Glutamatergic neuron (in vitro differentiated cells): ENCODE measurements around the gene PRKCG. TPM values are rescaled to one million over a fixed set of nuclear protein-coding genes. Genes with fewer than 3 reads are reported as not detected.

Experiments used
- DNase-seq: peaks from one replicate; pipeline ENCODE4 v3.0.0; 2022
- H3K27ac Mint-ChIP-seq: one replicate; pipeline ENCODE4 v1.8.0; 2020; ENCODE audit warnings: mild to moderate bottlenecking, mixed read lengths, inconsistent platforms; ENCODE audit not compliant: unreplicated experiment
- H3K27me3 Mint-ChIP-seq: one replicate; pipeline ENCODE4 v1.8.0; 2020; ENCODE audit warnings: mild to moderate bottlenecking, moderate library complexity, mixed read lengths, inconsistent platforms; ENCODE audit not compliant: unreplicated experiment
- H3K36me3 Mint-ChIP-seq: one replicate; pipeline ENCODE4 v1.8.0; 2020; ENCODE audit warnings: mild to moderate bottlenecking, mixed read lengths, inconsistent platforms; ENCODE audit not compliant: unreplicated experiment
- H3K4me1 Mint-ChIP-seq: one replicate; pipeline ENCODE4 v1.8.0; 2020; ENCODE audit warnings: mild to moderate bottlenecking, low read depth, mixed read lengths, inconsistent platforms; ENCODE audit not compliant: unreplicated experiment
- H3K4me3 Mint-ChIP-seq: one replicate; pipeline ENCODE4 v1.8.0; 2020; ENCODE audit warnings: mild to moderate bottlenecking, mixed read lengths, inconsistent platforms; ENCODE audit not compliant: unreplicated experiment
- H3K9me3 Mint-ChIP-seq: one replicate; pipeline ENCODE4 v1.8.0; 2020; ENCODE audit warnings: mild to moderate bottlenecking, moderate library complexity, mixed read lengths, inconsistent platforms; ENCODE audit not compliant: unreplicated experiment
- total RNA-seq: library from RNA; stranded (reverse); fragmentation: NEBNext Ultra II Directional; extraction: Animal tissue kit (Norgen Biotek cat#: 25700); gene quantifications from one replicate; pipeline ENCODE4 v1.2.1, GENCODE V29; 2021; ENCODE audit not compliant: unreplicated experiment
- TF ChIP-seq, protein P1 (sequence below): fragments of 200-600 bp; sonication (generic); IDR thresholded peaks from one replicate; pipeline ENCODE4 v1.5.0; 2021; ENCODE audit not compliant: partially characterized antibody, unreplicated experiment

Gene PRKCG
- total RNA-seq, 1 donor from 2014 or later: 33.1 TPM

DNA sequence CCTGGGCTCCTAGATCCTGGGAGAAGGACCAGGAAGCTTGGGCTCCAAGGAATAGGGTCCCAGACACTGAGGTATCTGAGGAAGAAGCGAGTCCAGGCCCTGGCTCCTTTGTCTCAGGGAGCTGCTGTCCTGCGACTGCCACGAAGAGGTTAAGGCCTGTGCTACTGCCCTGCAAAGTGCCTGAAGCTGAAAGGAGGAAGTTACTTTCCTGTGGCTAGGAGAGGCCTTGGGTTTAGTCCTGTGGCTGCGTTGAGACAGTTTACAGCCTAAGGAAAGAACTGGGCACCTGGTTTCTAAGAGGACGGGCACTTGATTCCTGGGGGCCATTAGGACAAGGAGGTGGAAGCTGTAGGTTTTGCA is 11.5 kb upstream of the PRKCG start:
- Mint-ChIP-seq H3K4me1 (peaks cover 3% of the 10 kb centered on the region), H3K9me3 (peaks cover 12% of the 10 kb centered on the region), H3K36me3 (peaks cover 7% of the 10 kb centered on the region), H3K27me3 (peaks cover 12% of the 10 kb centered on the region), H3K4me3 (peak overlapping the region; percentile 69), H3K27ac (no peak overlapping the region)
- TF ChIP-seq, protein P1, sequence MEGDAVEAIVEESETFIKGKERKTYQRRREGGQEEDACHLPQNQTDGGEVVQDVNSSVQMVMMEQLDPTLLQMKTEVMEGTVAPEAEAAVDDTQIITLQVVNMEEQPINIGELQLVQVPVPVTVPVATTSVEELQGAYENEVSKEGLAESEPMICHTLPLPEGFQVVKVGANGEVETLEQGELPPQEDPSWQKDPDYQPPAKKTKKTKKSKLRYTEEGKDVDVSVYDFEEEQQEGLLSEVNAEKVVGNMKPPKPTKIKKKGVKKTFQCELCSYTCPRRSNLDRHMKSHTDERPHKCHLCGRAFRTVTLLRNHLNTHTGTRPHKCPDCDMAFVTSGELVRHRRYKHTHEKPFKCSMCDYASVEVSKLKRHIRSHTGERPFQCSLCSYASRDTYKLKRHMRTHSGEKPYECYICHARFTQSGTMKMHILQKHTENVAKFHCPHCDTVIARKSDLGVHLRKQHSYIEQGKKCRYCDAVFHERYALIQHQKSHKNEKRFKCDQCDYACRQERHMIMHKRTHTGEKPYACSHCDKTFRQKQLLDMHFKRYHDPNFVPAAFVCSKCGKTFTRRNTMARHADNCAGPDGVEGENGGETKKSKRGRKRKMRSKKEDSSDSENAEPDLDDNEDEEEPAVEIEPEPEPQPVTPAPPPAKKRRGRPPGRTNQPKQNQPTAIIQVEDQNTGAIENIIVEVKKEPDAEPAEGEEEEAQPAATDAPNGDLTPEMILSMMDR: no peak
- DNase-seq: no peak

DNA sequence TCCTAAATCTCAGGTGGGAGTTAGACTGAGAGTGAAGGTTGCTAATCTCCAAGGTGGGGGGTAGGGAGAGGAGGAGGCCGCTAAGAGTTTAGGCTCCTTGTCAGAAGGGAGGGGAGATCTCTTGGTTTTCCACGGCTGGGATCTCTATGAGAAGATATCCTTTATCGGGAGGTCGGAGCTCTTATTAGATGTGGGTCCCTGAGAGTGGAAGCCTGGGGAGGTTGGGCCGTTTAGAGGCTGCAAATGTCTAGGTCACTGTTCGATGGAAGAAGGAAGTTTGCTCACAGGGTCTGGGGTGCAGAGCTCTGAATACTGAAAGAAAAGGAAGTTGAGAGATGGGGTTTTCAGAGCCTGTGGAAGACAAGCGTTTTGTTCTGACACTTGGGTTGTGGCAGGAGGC is 10.5 kb upstream of the PRKCG start:
- peaks cover 9% of the 10 kb centered on the region for H3K27me3 Mint-ChIP-seq
- H3K9me3 Mint-ChIP-seq: peaks cover 12% of the 10 kb centered on the region
- TF ChIP-seq, protein P1: no peak
- peaks cover 7% of the 10 kb centered on the region for H3K36me3 Mint-ChIP-seq
- H3K4me3 Mint-ChIP-seq: peak overlapping the region; percentile 46
- DNase-seq: no peak
- peaks cover 3% of the 10 kb centered on the region for H3K4me1 Mint-ChIP-seq
- no peak overlapping the region for H3K27ac Mint-ChIP-seq

DNA sequence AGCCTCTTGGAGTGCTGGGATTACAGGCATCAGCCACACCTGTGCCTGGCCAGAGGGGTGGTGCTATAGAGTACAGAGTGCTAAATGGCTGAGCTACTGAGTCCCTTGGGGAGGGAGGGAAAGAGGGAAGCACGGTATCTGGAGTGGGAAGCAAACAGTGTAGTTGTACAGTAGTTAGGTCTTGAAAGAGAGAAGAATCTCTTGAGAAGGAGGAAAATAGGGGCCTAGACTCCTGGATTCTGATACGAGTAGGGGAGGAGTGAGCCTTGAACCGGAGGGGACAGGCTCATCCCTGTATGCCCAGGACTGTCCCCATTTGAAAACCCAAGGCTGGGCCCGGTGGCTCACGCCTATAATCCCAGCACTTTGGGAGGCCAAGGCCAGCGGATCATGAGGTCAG is 9.2 kb upstream of the PRKCG start:
- no peak overlapping the region for H3K4me3 Mint-ChIP-seq
- H3K27ac Mint-ChIP-seq: no peak overlapping the region
- peaks cover 7% of the 10 kb centered on the region for H3K36me3 Mint-ChIP-seq
- H3K27me3 Mint-ChIP-seq: peaks cover 7% of the 10 kb centered on the region
- peaks cover 7% of the 10 kb centered on the region for H3K4me1 Mint-ChIP-seq
- H3K9me3 Mint-ChIP-seq: peaks cover 7% of the 10 kb centered on the region
- TF ChIP-seq, protein P1: no peak
- DNase-seq: no peak

DNA sequence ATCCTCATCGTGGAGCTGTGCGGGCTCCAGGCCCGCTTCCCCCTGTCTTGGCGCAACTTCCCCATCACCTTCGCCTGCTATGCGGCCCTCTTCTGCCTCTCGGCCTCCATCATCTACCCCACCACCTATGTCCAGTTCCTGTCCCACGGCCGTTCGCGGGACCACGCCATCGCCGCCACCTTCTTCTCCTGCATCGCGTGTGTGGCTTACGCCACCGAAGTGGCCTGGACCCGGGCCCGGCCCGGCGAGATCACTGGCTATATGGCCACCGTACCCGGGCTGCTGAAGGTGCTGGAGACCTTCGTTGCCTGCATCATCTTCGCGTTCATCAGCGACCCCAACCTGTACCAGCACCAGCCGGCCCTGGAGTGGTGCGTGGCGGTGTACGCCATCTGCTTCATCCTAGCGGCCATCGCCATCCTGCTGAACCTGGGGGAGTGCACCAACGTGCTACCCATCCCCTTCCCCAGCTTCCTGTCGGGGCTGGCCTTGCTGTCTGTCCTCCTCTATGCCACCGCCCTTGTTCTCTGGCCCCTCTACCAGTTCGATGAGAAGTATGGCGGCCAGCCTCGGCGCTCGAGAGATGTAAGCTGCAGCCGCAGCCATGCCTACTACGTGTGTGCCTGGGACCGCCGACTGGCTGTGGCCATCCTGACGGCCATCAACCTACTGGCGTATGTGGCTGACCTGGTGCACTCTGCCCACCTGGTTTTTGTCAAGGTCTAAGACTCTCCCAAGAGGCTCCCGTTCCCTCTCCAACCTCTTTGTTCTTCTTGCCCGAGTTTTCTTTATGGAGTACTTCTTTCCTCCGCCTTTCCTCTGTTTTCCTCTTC is 8.0 kb upstream of the PRKCG start:
- TF ChIP-seq, protein P1: no peak
- peaks cover 8% of the 10 kb centered on the region for H3K4me1 Mint-ChIP-seq
- no peak for DNase-seq
- H3K9me3 Mint-ChIP-seq: peaks cover 7% of the 10 kb centered on the region
- H3K36me3 Mint-ChIP-seq: peaks cover 7% of the 10 kb centered on the region
- H3K27ac Mint-ChIP-seq: no peak overlapping the region
- peaks cover 6% of the 10 kb centered on the region for H3K27me3 Mint-ChIP-seq
- no peak overlapping the region for H3K4me3 Mint-ChIP-seq

DNA sequence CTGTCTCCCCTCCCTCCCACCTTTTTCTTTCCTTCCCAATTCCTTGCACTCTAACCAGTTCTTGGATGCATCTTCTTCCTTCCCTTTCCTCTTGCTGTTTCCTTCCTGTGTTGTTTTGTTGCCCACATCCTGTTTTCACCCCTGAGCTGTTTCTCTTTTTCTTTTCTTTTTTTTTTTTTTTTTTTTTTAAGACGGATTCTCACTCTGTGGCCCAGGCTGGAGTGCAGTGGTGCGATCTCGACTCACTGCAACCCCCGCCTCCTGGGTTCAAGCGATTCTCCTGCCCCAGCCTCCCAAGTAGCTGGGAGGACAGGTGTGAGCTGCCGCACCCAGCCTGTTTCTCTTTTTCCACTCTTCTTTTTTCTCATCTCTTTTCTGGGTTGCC is 7.4 kb upstream of the PRKCG start:
- H3K36me3 Mint-ChIP-seq: peaks cover 7% of the 10 kb centered on the region
- no peak for DNase-seq
- H3K4me1 Mint-ChIP-seq: peaks cover 9% of the 10 kb centered on the region
- TF ChIP-seq, protein P1: no peak
- H3K4me3 Mint-ChIP-seq: no peak overlapping the region
- H3K9me3 Mint-ChIP-seq: peaks cover 8% of the 10 kb centered on the region
- no peak overlapping the region for H3K27ac Mint-ChIP-seq
- H3K27me3 Mint-ChIP-seq: peaks cover 7% of the 10 kb centered on the region
